ENCODE measurements around the gene LAPTM5. TPM values are rescaled to one million over a fixed set of nuclear protein-coding genes. Genes with fewer than 3 reads are reported as not detected.
"Not testable (repeated sequence)": the region's sequence is repeated elsewhere in the genome, so short reads cannot be mapped to it uniquely, and the experiment has no call there.

Gene LAPTM5
- total RNA-seq: 19.5 TPM
- long read RNA-seq, transcript LAPTM5-201 (8 exons, 2,223 nt): major isoform, 31 of 44 reads
- long read RNA-seq, partial matches to known transcripts: 5 of 44 reads
- long read RNA-seq, other reads (novel, unspliced or antisense): 8 of 44 reads

- ATAC-seq (ENCODE audit: poor library complexity) (peak; percentile 78), DNase-seq (peak; percentile 82)
- intact Hi-C loops (cut with DNase I): no loop called here
Observed at GRCh38 chr1:30757352-30758120, at the start of gene LAPTM5. LAPTM5 (minus strand) TSS chr1:30757774; CDS start chr1:30757745, 29 bp downstream.

- DNase-seq (no peak), ATAC-seq (ENCODE audit: poor library complexity) (peak; percentile 23)
- intact Hi-C loops (cut with DNase I): no loop called here
Observed at GRCh38 chr1:30806381-30807317, 49.1 kb upstream of the LAPTM5 start.

- DNase-seq (no peak), ATAC-seq (ENCODE audit: poor library complexity) (no peak)
- intact Hi-C loops (cut with DNase I): no loop called here
Observed at GRCh38 chr1:30805304-30806003, 47.9 kb upstream of the LAPTM5 start.

GRCh38 chr1:30804822-30805221 lies 47.2 kb upstream of the LAPTM5 start:
- ATAC-seq (ENCODE audit: poor library complexity) (no peak), DNase-seq (no peak)
- intact Hi-C loops (cut with DNase I): no loop called here

- intact Hi-C loops (cut with DNase I): no loop called here
- DNase-seq: no peak
- no peak for ATAC-seq (ENCODE audit: poor library complexity)
Observed at GRCh38 chr1:30804352-30804751, 46.8 kb upstream of the LAPTM5 start.

GRCh38 chr1:30803562-30803961 lies 46.0 kb upstream of the LAPTM5 start:
- intact Hi-C loops (cut with DNase I): no loop called here
- DNase-seq (no peak), ATAC-seq (ENCODE audit: poor library complexity) (no peak)

- DNase-seq: peak; percentile 92
- intact Hi-C loops (cut with DNase I): loop anchor here (2.0 kb wide), 1 partner anchor 109 kb away; no protein-coding TSS in a partner anchor
- ATAC-seq (ENCODE audit: poor library complexity): peak; percentile 82
Observed at GRCh38 chr1:30801771-30802198, 44.2 kb upstream of the LAPTM5 start.

GRCh38 chr1:30799233-30799511 lies 41.6 kb upstream of the LAPTM5 start:
- DNase-seq (no peak), ATAC-seq (ENCODE audit: poor library complexity) (no peak)
- intact Hi-C loops (cut with DNase I): no loop called here

GRCh38 chr1:30798389-30799232 lies 41.0 kb upstream of the LAPTM5 start:
- DNase-seq: peak; percentile 67
- intact Hi-C loops (cut with DNase I): no loop called here
- ATAC-seq (ENCODE audit: poor library complexity): peak; percentile 54

GRCh38 chr1:30795026-30795425 lies 37.5 kb upstream of the LAPTM5 start:
- DNase-seq (no peak), ATAC-seq (ENCODE audit: poor library complexity) (no peak)
- intact Hi-C loops (cut with DNase I): no loop called here

GRCh38 chr1:30794260-30794659 lies 36.7 kb upstream of the LAPTM5 start:
- ATAC-seq (ENCODE audit: poor library complexity): no peak
- intact Hi-C loops (cut with DNase I): no loop called here
- DNase-seq: no peak

- DNase-seq: no peak
- intact Hi-C loops (cut with DNase I): no loop called here
- no peak for ATAC-seq (ENCODE audit: poor library complexity)
Observed at GRCh38 chr1:30793209-30793608, 35.6 kb upstream of the LAPTM5 start.

GRCh38 chr1:30791868-30792267 lies 34.3 kb upstream of the LAPTM5 start:
- ATAC-seq (ENCODE audit: poor library complexity) (no peak), DNase-seq (no peak)
- intact Hi-C loops (cut with DNase I): no loop called here

- intact Hi-C loops (cut with DNase I): no loop called here
- no peak for DNase-seq
- no peak for ATAC-seq (ENCODE audit: poor library complexity)
Observed at GRCh38 chr1:30790850-30791778, 33.5 kb upstream of the LAPTM5 start.

- intact Hi-C loops (cut with DNase I); ATAC-seq (ENCODE audit: poor library complexity); DNase-seq: not testable (repeated sequence)
Observed at GRCh38 chr1:30790256-30790525, 32.6 kb upstream of the LAPTM5 start.

- intact Hi-C loops (cut with DNase I): no loop called here
- ATAC-seq (ENCODE audit: poor library complexity): no peak
- DNase-seq: peak; percentile 1
Observed at GRCh38 chr1:30789388-30790255, 32.0 kb upstream of the LAPTM5 start.

Data from Right ventricle myocardium superior (tissue), 1 donor.